HG02798 (cell line): Measurements from ENCODE around the gene C18orf63.
A peak's percentile ranks its signal among the peaks of the same experiment; 100 is the strongest.

Experiments
- ATAC-seq: cut with Tn5 transposase; IDR thresholded peaks from one replicate; pipeline ENCODE4 v1.9.1; 2021; ENCODE audit warnings: mild to moderate bottlenecking; ENCODE audit not compliant: unreplicated experiment, poor library complexity

Gene C18orf63

GRCh38 chr18:74397572-74397971, 81.9 kb downstream of the C18orf63 start:
- no peak for ATAC-seq

GRCh38 chr18:74399091-74399887, 83.7 kb downstream of the C18orf63 start:
- no peak for ATAC-seq

- ATAC-seq, result no peak
Measured at GRCh38 chr18:74400813-74401212, 85.2 kb downstream of the C18orf63 start.

- ATAC-seq, result no peak
Measured at GRCh38 chr18:74402806-74403433, 87.3 kb downstream of the C18orf63 start.

GRCh38 chr18:74407888-74408287, 92.2 kb downstream of the C18orf63 start:
- peak; percentile 48 for ATAC-seq
